ENCODE data around the gene HDGF.
"Not testable (repeated sequence)": the region's sequence is repeated elsewhere in the genome, so short reads cannot be mapped to it uniquely, and the experiment has no call there.

HDGF gene

GRCh38 chr1:156760796-156761104 lies 9.3 kb upstream of the HDGF start:
- TF ChIP-seq, protein P1, sequence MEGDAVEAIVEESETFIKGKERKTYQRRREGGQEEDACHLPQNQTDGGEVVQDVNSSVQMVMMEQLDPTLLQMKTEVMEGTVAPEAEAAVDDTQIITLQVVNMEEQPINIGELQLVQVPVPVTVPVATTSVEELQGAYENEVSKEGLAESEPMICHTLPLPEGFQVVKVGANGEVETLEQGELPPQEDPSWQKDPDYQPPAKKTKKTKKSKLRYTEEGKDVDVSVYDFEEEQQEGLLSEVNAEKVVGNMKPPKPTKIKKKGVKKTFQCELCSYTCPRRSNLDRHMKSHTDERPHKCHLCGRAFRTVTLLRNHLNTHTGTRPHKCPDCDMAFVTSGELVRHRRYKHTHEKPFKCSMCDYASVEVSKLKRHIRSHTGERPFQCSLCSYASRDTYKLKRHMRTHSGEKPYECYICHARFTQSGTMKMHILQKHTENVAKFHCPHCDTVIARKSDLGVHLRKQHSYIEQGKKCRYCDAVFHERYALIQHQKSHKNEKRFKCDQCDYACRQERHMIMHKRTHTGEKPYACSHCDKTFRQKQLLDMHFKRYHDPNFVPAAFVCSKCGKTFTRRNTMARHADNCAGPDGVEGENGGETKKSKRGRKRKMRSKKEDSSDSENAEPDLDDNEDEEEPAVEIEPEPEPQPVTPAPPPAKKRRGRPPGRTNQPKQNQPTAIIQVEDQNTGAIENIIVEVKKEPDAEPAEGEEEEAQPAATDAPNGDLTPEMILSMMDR (IDR thresholded peaks at IDR 0.05; ENCODE audit: control extremely low read depth, extremely low read depth, low read depth, missing control alignments), result no peak
- no peak for DNase-seq (ENCODE audit: extremely low spot score)
- POLR2A ChIA-PET, result interaction anchor here (0.7 kb wide), 1 partner anchor 235 kb away, joined by 6 read pairs; no protein-coding TSS in a partner anchor
- CTCF ChIA-PET, result interaction anchor here (0.6 to 1.2 kb wide), 2 partner anchors 9 to 206 kb away, joined by 3 read pairs; partner anchors contain the start of gene HDGF

DNA sequence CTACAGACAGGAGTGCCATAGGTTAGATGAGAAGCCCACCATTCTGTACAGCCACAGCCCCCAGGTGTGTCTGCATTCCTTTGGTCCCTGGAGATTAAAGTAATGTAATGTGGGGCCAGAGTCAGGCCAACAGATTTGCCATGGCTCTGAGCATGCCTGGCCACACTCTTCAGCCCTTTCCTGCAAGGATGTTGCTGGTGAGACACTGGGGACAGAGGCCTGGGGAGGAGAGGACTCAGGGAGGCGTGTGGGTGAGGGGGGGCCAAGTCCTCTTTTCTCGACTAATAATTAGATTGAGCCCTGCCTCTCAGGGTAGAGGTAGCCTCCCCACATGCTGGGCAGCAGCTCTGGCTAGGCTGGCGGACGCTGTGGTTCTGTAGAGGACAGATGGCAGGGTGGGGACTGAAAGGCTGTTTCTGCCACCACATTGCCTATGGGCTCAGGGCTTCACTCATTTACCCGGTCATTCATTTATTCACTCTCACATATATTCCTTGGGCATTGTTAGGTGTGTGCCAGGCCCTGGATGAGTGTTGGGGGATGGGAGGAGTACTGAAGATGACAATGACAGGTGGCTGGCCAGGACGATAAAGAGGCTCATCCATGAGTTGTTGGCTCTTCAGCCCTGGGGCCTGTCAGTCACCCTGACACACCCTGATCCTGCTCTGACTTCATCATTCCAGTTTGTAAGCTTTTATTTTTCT lies 8.8 kb upstream of the HDGF start:
- DNase-seq (ENCODE audit: extremely low spot score), result no peak
- CTCF ChIA-PET, result interaction anchor here (0.6 to 1.2 kb wide), 2 partner anchors 9 to 205 kb away, joined by 3 read pairs; partner anchors contain the start of gene HDGF
- POLR2A ChIA-PET, result no interaction called here
- TF ChIP-seq, protein P1 (IDR thresholded peaks at IDR 0.05; ENCODE audit: control extremely low read depth, extremely low read depth, low read depth, missing control alignments), result no peak

- DNase-seq (ENCODE audit: extremely low spot score), result not testable (repeated sequence)
- CTCF ChIA-PET, result interaction anchor here (3.4 kb wide), 1 partner anchor 31 kb away, joined by 16 read pairs; the partner anchor contains the start of genes ISG20L2 and METTL25B
- POLR2A ChIA-PET, result interaction anchor here (0.6 kb wide), 1 partner anchor 823 kb away, joined by 4 read pairs; no protein-coding TSS in a partner anchor
Measured at GRCh38 chr1:156757572-156758253, 6.2 kb upstream of the HDGF start.

DNA sequence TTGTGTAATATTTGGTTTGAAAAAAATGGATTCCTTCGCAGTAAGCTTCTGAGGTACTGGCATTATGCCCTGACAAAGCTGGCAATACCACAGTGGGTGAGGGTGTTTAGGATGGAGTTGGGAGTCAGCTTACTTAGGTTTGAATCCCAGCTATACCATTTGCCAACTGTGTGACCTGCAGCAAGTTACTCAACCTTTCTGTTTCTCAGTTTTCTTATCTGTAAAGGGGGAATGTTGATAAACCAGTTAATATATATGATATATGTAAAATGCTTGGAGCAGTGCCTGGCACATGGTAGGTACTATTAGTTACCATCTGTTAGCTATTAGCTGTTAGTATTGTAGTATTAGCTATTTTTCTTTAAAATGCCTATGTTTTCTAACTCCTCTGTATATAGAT lies 4.9 kb upstream of the HDGF start:
- TF ChIP-seq, protein P1 (IDR thresholded peaks at IDR 0.05; ENCODE audit: control extremely low read depth, extremely low read depth, low read depth, missing control alignments), result no peak
- ChIA-PET POLR2A (no interaction called here), CTCF (interaction anchor here (1.1 to 3.4 kb wide), 8 partner anchors 9 to 104 kb away, joined by 3 to 16 read pairs (median 4); partner anchors contain the start of genes ISG20L2, METTL25B, MRPL24 and PRCC)

GRCh38 chr1:156755527-156755950 lies 4.1 kb upstream of the HDGF start:
- DNase-seq (ENCODE audit: extremely low spot score), result no peak
- ChIA-PET CTCF (interaction anchor here (1.2 to 3.4 kb wide), 6 partner anchors 8 to 104 kb away, joined by 3 to 16 read pairs (median 5); partner anchors contain the start of genes ISG20L2, METTL25B, MRPL24 and PRCC), POLR2A (no interaction called here)
- TF ChIP-seq, protein P1 (IDR thresholded peaks at IDR 0.05; ENCODE audit: control extremely low read depth, extremely low read depth, low read depth, missing control alignments), result no peak

More for the DNA sequence above, 4.9 kb upstream of the HDGF start:
- no peak for DNase-seq (ENCODE audit: extremely low spot score)

- DNase-seq (ENCODE audit: extremely low spot score), result no peak
- TF ChIP-seq, protein P1 (IDR thresholded peaks at IDR 0.05; ENCODE audit: control extremely low read depth, extremely low read depth, low read depth, missing control alignments), result no peak
- POLR2A ChIA-PET, result no interaction called here
- CTCF ChIA-PET, result interaction anchor here (2.1 kb wide), 1 partner anchor 28 kb away, joined by 7 read pairs; no protein-coding TSS in a partner anchor
Measured at GRCh38 chr1:156754219-156754618, 2.7 kb upstream of the HDGF start.

Data from GM10248 (cell line).